ENCODE results near the gene STARD3.

The STARD3 gene

DNA sequence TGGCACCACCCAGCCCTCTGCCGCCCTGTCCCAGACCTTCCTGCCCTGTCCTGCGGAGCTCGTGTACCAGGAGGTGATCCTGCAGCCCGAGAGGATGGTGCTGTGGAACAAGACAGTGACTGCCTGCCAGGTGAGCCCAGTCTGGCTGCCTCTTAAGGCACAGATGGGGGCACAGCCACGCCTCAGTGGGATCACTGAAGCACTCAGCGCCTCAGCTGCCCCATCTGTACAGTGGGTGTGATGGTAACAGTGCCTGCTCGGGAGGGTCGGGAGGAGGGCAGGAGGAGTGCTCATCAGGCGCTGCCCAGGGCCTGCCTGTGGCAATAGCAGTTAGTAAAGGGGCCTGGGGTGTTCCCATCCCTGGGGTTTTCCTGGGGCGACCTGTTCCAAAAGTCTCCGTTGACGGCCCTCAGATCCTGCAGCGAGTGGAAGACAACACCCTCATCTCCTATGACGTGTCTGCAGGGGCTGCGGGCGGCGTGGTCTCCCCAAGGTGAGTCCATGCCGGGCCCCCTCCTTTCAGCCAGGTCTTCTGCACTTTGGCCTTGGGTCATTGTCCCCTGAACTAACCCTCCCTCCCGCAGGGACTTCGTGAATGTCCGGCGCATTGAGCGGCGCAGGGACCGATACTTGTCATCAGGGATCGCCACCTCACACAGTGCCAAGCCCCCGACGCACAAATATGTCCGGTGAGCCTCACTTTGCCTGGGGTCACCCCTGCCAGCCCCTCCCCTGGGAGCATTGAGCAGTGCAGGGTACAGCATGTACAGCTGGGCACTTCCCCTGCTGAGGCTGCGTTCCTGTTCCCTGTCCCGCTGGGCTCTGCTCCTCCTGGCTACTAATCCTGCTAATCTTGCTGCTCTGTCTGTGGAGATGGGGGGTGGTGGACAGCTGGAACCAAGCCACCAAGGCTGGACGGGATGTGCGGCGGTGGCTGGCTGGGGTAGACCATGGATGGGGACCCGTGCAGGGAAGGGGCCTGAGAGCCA, 23.7 kb downstream of the STARD3 start:
- peak; percentile 53 to 76 for DNase-seq

DNA sequence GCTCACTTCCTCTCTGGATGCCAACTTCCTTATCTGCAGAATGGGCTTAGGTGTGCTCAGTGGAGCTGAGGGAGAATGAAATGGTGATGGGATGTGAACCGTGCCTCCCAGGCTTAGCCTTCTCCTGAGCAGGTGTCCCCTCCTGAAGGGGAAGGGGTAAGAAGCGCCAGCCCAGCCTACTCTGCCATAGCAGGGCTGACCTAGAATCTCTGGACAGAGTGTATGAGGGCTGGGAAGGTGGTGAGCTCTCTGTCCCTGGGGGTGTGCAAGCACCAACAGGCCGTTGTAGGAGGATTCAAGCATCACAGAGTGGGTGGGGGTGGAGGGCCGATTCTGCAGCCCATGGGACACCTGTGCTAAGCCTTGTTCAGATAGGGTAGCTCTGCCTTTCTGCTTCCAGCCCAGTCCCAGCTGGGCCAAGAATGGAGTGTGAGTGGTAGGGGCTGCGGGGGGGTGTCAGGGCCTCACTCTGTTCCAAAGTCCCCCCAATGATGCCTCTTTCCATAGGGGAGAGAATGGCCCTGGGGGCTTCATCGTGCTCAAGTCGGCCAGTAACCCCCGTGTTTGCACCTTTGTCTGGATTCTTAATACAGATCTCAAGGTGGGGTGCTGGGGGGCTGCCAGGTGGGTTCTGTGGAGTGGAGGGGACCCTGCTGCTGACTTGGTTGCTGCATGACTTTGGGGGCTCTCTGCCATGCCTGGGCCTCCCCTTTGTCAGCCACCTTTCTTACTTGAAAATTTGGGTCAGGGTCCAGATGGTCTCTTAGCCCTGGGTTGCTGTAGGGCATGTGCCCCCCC, 25.0 kb downstream of the STARD3 start:
- DNase-seq: no peak

DNA sequence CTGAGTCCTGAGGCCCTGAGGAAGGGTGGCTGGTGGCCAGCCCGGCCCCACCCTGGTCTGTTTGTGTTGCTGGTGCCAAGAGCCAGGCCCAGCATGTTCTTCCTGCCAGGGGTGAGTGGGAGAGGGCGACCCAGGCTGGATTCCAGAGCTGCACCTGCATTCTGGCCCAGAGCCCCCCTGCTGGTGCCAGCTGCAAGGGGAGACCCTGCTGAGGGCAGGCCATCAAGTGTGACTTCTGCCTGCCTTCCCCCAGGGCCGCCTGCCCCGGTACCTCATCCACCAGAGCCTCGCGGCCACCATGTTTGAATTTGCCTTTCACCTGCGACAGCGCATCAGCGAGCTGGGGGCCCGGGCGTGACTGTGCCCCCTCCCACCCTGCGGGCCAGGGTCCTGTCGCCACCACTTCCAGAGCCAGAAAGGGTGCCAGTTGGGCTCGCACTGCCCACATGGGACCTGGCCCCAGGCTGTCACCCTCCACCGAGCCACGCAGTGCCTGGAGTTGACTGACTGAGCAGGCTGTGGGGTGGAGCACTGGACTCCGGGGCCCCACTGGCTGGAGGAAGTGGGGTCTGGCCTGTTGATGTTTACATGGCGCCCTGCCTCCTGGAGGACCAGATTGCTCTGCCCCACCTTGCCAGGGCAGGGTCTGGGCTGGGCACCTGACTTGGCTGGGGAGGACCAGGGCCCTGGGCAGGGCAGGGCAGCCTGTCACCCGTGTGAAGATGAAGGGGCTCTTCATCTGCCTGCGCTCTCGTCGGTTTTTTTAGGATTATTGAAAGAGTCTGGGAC, 25.8 kb downstream of the STARD3 start:
- no peak for DNase-seq

DNA sequence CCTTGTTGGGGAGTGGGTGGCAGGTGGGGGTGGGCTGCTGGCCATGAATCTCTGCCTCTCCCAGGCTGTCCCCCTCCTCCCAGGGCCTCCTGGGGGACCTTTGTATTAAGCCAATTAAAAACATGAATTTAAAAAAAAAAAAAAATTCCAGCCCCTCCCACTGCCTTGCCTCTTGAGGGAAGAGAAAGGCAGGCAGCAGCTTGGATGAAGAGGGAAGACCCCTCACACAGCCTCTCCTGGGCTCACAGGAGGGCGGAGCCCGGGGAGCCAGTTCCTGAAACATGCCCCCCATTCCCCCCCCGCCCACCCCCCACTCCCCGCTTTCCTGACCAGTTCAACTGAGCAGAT, 26.4 kb downstream of the STARD3 start:
- DNase-seq: no peak

DNA sequence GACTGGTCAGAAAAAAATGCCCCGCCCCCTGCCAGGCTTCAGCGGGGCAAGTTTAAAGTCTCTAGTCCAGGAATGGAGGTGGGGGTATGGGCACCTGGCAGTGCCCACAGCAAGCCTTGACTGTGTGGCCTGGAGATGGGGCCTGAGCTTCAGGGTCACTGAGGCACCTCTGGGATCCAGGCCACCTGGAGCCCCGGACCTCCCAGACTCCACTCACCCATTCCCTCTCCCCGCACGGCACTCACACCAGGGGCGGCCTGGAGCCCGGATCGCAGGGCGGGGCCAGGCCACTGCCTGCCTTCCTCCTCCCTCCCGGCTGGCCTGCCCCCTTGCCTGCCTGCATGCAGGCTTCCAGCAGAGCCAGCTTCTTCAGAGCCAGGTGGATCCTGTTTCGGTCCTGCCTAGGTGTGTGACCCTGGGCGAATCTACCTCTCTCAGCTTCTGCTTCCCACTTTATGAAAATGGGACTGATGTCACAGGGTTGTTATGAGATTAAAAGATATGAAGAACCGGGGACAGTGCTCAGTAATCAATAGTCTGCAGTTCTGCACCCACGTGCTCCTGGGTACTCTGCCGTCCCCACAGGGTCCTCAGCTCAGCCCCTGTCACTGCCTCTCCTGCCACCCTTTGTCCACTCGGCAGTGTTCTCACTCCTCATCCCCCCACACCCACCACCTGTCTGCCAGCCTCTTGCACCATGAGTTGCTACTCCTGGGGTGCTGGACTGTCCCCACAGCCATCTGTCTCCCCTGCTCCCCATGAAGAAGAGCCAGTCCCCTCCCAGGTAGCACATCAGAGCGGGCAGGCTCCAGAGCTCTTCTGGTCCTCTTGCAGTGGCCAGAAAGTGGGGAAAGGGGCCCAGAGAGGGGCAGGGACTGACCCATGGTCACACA, 27.0 kb downstream of the STARD3 start:
- no peak for DNase-seq

DNA sequence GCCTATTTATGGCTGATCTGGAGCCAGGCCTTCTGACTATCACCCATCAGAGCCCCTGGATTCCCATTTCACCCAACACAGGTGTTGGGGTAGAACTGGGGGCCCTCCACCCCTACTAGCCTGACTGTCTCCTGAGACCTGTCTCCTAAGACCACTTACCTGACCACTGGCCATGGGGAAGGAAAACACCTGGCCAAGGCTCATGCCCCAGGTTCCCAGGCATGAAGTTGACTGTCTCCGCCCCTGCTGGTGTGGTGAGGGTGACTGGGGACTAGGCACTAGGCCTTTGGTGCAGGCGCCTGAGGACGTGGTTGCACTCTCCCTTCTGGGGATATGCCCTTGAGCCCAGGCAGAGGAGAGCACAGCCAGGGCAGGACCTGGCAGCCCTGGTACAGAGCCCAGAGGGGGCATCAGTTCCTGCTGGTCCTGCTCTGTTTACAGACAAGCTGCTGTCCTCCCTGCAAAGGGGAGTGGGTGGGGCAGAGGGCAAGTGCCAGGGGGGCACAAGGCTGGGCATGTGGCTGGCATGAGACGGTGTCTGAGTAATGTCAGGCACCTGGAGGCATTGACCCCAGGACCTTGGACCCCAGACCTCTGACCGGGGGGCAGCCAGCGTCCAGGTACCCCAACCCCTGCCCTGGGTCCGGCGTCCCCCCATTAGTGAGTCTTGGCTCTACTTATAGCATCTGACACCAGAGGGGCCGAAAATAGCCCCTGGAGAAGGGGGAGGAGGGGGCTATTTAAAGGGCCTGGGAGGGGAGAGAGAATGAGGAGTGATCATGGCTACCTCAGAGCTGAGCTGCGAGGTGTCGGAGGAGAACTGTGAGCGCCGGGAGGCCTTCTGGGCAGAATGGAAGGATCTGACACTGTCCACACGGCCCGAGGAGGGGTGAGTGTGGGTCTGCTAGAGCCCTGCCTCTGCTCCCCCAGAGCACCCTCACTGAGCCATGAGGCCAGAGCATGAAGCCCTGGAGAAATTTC, 27.9 kb downstream of the STARD3 start, which contains the start of gene TCAP:
TSS of gene TCAP (plus strand) at position 769 of the 981 bp plus-strand sequence. CDS start at position 780, 11 bp downstream.
- DNase-seq: no peak

DNA sequence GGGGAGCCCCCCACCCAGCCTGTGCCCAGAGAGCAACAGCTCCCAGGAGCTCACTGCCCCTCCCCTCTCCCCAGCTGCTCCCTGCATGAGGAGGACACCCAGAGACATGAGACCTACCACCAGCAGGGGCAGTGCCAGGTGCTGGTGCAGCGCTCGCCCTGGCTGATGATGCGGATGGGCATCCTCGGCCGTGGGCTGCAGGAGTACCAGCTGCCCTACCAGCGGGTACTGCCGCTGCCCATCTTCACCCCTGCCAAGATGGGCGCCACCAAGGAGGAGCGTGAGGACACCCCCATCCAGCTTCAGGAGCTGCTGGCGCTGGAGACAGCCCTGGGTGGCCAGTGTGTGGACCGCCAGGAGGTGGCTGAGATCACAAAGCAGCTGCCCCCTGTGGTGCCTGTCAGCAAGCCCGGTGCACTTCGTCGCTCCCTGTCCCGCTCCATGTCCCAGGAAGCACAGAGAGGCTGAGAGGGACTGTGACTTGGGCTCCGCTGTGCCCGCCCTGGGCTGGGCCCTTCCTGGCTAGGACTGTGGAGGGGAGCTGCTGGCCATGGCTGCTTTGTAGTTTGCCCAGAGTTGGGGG, 28.8 kb downstream of the STARD3 start:
- DNase-seq: peak; percentile 70 to 83

DNA sequence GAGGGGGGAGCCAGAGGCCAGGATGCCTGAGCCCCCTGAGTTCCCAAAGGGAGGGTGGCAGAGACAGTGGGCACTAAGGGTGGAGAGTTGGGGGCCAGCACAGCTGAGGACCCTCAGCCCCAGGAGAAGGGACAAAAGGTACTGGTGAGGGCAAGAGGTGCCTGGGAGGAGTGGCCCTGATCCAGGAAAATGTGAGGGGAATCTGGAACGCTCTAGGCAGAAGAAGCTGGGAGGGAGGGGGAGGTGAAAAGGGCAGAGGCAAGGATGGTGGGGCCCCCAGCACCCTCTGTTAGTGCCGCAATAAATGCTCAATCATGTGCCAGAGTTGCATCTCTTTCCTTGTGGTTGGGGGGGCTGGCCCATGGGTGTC, 29.3 kb downstream of the STARD3 start:
- DNase-seq: no peak

DNA sequence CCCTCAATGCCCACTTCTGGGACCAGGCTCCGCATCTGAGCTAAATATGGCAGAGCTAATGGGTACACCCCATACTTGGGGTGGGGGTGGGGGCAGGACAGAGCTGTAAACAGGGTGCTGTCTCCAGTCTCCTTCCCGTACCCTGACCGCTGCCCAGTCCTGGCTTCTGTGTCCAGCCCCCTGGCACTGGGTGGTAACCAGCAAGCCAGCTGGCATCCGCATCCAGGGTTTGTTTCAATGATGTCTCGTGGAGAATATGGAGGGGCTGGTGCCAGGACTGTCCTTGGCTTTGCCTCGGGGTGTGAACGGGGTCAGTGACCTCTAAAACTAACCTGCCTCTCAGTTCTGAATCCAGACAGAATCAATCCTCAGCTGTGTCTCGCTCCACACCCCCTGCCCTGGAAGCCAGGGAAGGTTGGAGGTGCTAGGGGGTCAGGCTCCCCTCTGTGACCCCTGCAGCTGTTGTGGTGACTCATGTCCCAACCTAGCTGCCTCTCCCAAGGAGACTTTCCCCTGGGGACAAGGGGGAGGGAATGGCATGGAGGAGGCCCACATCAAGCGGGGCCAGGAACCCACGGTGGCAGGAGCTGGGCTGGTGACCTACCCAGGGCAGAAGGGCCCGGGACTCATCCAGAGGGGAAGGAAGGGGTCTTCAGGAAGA, 29.8 kb downstream of the STARD3 start:
- DNase-seq: no peak

DNA sequence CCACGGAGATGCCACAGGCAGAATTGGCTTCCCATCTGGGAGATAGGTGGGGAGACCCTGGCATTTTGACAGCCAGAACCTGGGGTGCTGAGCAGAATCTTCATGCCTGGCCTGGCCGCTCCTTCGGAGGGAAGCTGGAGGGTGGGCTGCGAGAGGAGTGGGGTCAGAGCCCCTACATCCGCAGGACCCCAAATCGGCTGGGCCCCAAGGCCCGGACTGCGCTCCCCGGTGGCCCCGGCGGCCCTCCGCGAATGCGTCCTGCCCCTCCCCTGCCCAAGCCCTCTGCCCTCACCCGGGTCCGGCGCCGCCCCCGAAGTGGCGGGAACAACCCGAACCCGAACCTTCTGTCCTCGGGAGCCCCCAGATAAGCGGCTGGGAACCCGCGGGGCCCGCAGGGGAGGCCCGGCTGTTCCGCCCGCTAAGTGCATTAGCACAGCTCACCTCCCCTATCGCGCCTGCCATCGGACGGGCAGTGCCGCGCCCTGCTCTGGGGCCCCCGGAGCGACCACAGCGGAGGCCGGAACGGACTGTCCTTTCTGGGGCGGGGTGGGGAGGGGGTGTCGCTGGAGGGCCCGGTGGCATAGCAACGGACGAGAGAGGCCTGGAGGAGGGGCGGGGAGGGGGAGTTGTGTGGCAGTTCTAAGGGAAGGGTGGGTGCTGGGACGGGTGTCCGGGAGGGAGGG, 30.5 kb downstream of the STARD3 start:
- DNase-seq: peak in 1 of 2 experiments; percentile 20

DNA sequence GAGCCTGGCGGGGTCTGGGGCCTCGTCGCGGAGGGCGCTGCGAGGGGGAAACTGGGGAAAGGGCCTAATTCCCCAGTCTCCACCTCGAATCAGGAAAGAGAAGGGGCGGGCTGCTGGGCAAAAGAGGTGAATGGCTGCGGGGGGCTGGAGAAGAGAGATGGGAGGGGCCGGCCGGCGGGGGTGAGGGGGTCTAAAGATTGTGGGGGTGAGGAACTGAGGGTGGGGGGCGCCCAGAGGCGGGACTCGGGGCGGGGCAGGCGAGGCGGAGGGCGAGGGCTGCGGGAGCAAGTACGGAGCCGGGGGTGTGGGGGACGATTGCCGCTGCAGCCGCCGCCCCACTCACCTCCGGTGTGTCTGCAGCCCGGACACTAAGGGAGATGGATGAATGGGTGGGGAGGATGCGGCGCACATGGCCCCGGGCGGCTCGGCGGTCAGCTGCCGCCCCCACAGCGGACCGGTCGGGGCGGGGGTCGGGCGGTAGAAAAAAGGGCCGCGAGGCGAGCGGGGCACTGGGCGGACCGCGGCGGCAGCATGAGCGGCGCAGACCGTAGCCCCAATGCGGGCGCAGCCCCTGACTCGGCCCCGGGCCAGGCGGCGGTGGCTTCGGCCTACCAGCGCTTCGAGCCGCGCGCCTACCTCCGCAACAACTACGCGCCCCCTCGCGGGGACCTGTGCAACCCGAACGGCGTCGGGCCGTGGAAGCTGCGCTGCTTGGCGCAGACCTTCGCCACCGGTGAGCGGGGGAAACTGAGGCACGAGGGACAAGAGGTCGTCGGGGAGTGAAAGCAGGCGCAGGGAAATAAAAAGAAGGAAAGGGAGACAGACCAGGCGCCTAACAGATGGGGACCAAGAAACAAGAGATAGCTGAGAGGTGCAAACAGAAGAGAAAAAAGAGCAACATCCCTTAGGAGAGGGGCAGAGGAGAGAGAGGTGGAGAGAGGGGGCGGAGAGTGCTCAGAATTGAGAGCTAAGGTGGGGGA, 31.3 kb downstream of the STARD3 start, which contains the start of gene PNMT:
TSS of gene PNMT (plus strand) at position 509 of the 980 bp plus-strand sequence. CDS start at position 532, 23 bp downstream.
- peak in 1 of 2 experiments; percentile 73 for DNase-seq

DNA sequence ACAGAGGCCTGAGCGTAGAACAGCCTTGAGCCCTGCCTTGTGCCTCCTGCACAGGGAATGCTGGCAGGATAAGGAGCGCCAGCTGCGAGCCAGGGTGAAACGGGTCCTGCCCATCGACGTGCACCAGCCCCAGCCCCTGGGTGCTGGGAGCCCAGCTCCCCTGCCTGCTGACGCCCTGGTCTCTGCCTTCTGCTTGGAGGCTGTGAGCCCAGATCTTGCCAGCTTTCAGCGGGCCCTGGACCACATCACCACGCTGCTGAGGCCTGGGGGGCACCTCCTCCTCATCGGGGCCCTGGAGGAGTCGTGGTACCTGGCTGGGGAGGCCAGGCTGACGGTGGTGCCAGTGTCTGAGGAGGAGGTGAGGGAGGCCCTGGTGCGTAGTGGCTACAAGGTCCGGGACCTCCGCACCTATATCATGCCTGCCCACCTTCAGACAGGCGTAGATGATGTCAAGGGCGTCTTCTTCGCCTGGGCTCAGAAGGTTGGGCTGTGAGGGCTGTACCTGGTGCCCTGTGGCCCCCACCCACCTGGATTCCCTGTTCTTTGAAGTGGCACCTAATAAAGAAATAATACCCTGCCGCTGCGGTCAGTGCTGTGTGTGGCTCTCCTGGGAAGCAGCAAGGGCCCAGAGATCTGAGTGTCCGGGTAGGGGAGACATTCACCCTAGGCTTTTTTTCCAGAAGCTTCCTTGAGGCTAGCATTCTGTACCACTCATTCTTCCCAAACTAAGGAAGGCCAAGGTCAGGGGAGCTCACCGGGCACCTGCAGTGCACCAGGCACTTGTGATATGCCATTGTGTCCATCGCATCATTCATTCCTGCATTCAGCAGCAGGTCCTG, 33.2 kb downstream of the STARD3 start:
- no peak for DNase-seq

DNA sequence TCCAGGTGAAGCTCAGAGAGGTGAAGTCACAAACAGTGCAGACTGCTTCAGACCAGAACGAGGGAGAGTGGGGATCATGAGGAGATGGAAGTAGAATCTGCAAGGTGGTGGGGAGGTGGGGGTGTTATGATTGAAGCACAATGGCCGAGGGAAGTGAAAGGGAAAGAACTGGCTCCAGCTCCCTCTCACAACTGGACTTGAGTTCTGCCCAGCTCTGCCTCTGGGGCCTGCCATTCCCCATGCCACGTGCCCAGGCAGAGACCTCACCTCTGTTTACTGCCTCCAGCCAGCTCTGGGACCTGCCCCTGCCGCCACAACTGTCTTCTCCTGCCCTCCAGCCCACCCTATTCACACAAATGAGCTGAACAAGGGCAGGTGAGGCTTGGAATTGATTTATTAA, 33.8 kb downstream of the STARD3 start:
- no peak for DNase-seq

DNA sequence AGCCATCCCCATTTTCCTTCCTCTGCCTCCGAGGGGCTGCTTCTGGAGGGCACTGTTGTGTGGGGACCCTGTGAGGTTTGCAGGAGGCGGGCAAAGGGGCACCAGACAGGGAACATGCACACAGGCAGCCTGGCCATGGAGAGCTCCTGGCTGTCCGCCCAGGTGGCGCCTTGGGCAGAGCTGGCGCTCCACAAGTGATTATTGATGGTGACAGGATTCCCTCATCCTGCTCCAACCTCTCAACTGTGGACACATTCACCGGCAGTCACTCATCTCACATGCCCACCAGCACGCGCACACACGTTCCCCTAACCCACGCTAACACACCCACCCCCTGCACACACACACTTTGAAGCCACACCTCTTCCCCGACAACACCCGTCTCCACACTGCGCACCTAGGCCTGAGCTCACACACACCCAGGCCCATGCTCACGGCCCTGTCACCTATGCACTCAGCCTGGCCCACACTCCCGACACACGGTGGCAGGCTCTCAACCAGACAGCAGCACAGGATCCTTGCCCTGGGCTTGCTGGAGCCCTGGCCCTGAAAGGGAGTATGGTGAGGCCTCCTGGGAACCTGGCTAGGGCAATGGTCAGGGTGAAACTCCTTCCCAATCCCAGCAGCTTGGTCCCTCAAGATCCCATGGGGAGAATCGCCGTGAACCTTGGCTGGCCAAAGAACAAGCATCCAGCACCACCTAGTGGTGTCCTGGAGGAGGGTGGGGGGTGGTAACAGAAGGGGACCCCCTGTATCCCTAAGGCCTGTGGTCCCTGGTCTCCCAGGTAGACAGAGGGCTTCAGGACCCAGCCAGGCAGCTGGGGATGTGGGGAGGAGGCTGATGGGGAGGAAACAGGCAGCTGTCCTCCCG, 34.9 kb downstream of the STARD3 start:
- DNase-seq: peak; percentile 23 to 61

DNA sequence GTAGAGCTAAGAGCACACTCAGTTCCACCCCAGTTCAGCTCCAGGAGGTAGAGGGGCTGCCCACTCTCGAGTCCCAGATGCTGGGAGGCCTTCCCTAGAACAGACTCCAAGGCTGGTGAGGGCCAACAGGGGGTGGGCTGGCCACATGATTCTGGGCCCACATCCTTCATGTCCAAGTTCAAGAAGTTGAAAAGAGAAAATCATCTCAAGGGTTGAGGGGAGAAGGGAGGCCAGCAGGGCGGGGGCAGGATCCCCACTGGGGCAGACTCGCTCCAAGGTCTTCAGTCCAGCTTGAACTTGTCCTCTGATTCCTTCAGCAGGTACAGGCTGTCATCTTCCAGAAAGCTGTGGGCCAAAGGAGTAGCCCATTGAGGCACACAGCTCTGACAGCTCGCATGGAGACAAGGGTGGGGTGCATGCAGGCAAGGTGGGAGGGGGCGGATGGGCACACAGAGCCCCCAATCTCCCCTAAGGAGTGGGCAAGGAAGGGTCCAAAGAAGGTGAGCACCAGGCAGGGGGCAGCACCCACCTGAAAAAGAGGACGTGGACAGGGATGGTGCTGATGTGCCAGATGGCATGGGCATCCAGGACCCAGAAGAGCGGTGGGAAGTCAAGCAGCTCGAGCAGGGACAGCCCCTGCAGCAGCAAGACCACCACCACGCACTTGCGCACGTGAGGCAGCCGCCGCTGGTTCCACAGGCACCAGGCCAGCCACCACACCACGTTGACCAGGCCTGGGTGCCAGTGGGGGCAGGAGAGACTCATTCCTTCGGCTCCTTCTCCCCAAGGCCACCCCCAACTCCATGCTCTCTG, 35.8 kb downstream of the STARD3 start:
- no peak for DNase-seq

All from NCI-H524 (cell line).